Measurements from ENCODE around the gene ALDOB. TPM values are rescaled to one million over a fixed set of nuclear protein-coding genes. Genes with fewer than 3 reads are reported as not detected.

Gene ALDOB
- total and polyA plus RNA-seq, 2 of the 13 experiments (the other 11 are each of a cell fraction or from before 2014, with no cell fraction given): 0.29 to 0.97 TPM

- no peak for TF ChIP-seq FOXA1 (IDR thresholded peaks at IDR 0.05)
- peak; percentile 86 for TF ChIP-seq FOXA1 (CRISPR knock-in tag; IDR thresholded peaks at IDR 0.05)
- TF ChIP-seq PAWR (CRISPR knock-in tag; IDR thresholded peaks at IDR 0.05; ENCODE audit: borderline replicate concordance): no peak
- no peak for TF ChIP-seq FLYWCH1 (CRISPR knock-in tag; IDR thresholded peaks at IDR 0.05)
- TF ChIP-seq ZNF839 (CRISPR knock-in tag; IDR thresholded peaks at IDR 0.05; ENCODE audit: borderline replicate concordance): no peak
- no peak for TF ChIP-seq CEBPB (IDR thresholded peaks at IDR 0.05; ENCODE audit: borderline replicate concordance, low read depth, low read length)
- no peak for TF ChIP-seq ZNF234 (CRISPR knock-in tag; conservative IDR thresholded peaks at IDR 0.05)
- TF ChIP-seq ZNF878 (CRISPR knock-in tag; IDR thresholded peaks at IDR 0.05): no peak
- TF ChIP-seq NKX3-1 (CRISPR knock-in tag; IDR thresholded peaks at IDR 0.05): no peak
- TF ChIP-seq ZNF260 (CRISPR knock-in tag; IDR thresholded peaks at IDR 0.05; ENCODE audit: borderline replicate concordance, low read depth): no peak
- TF ChIP-seq ZNF792 (CRISPR knock-in tag; IDR thresholded peaks at IDR 0.05): no peak; the same call in 1 of the 2 replicates
- no peak for TF ChIP-seq PHF8 (CRISPR knock-in tag; IDR thresholded peaks at IDR 0.05)
- TF ChIP-seq SALL2 (CRISPR knock-in tag; IDR thresholded peaks at IDR 0.05): 0 out of 2 replicates have a peak, but pooled peaks have one; percentile 70
- no peak for TF ChIP-seq SMARCE1 (IDR thresholded peaks at IDR 0.05; ENCODE audit: borderline replicate concordance)
- no peak for TF ChIP-seq ZBTB37 (CRISPR knock-in tag; IDR thresholded peaks at IDR 0.05)
- peak; percentile 47 for TF ChIP-seq ZNF883 (CRISPR knock-in tag; IDR thresholded peaks at IDR 0.05; ENCODE audit: not compliant biosample characterization)
- no peak for TF ChIP-seq TP53 (CRISPR knock-in tag; conservative IDR thresholded peaks at IDR 0.05)
- TF ChIP-seq HMGXB3 (CRISPR knock-in tag; IDR thresholded peaks at IDR 0.05; ENCODE audit: borderline replicate concordance): no peak; the same call in 1 of the 2 replicates
- no peak for TF ChIP-seq IRF1 (CRISPR knock-in tag; IDR thresholded peaks at IDR 0.05; ENCODE audit: low read depth)
- no peak for TF ChIP-seq PBX3 (CRISPR knock-in tag; IDR thresholded peaks at IDR 0.05; ENCODE audit: borderline replicate concordance)
- no peak for TF ChIP-seq ZUFSP (CRISPR knock-in tag; IDR thresholded peaks at IDR 0.05; ENCODE audit: borderline replicate concordance)
- 0 out of 2 replicates have a peak, but pooled peaks have one; percentile 19 for TF ChIP-seq CBX5 (CRISPR knock-in tag; IDR thresholded peaks at IDR 0.05; ENCODE audit: borderline replicate concordance)
Measured at GRCh38 chr9:101421653-101422065, 13.9 kb downstream of the ALDOB start (continued).
